Hematopoietic multipotent progenitor cell treated with erythropoietin and hydrocortisone succinate and interleukin-3 and kit ligand, for 17 days (in vitro differentiated cells): Measurements from ENCODE around the gene SCAMP5.

ENCODE experiments used
- DNase-seq: peaks from one replicate; pipeline ENCODE4 v3.0.0-alpha.2; 2015; ENCODE audit warnings: low spot score

Gene SCAMP5

GRCh38 chr15:75048394-75048793 lies 53.0 kb downstream of the SCAMP5 start:
- no peak for DNase-seq

- DNase-seq = no peak
These were observed 54.0 kb downstream of the SCAMP5 start for GRCh38 chr15:75049392-75049791.

- DNase-seq = no peak
These were observed 54.9 kb downstream of the SCAMP5 start for GRCh38 chr15:75050283-75050682.

- no peak for DNase-seq
These were observed 55.8 kb downstream of the SCAMP5 start for GRCh38 chr15:75051191-75051608.

- no peak for DNase-seq
These were observed 56.3 kb downstream of the SCAMP5 start for GRCh38 chr15:75051711-75052110.

- DNase-seq = no peak
These were observed 57.8 kb downstream of the SCAMP5 start for GRCh38 chr15:75052972-75053747.

GRCh38 chr15:75053748-75054125 lies 58.4 kb downstream of the SCAMP5 start:
- no peak for DNase-seq

GRCh38 chr15:75054172-75054897 lies 59.0 kb downstream of the SCAMP5 start:
- DNase-seq = no peak

GRCh38 chr15:75056036-75056435 lies 60.7 kb downstream of the SCAMP5 start:
- DNase-seq = no peak

- no peak for DNase-seq
These were observed 63.0 kb downstream of the SCAMP5 start for GRCh38 chr15:75058127-75058905.

- no peak for DNase-seq
These were observed 64.2 kb downstream of the SCAMP5 start for GRCh38 chr15:75059607-75060006.

- no peak for DNase-seq
These were observed 65.9 kb downstream of the SCAMP5 start for GRCh38 chr15:75061272-75061671.

GRCh38 chr15:75062706-75063105 lies 67.3 kb downstream of the SCAMP5 start:
- no peak for DNase-seq

GRCh38 chr15:75063338-75063737 lies 68.0 kb downstream of the SCAMP5 start:
- no peak for DNase-seq

GRCh38 chr15:75063889-75064288 lies 68.5 kb downstream of the SCAMP5 start:
- DNase-seq = no peak

- no peak for DNase-seq
These were observed 69.5 kb downstream of the SCAMP5 start for GRCh38 chr15:75064846-75065245.

- no peak for DNase-seq
These were observed 70.1 kb downstream of the SCAMP5 start for GRCh38 chr15:75065467-75065850.

GRCh38 chr15:75065851-75066509 lies 70.6 kb downstream of the SCAMP5 start:
- DNase-seq = no peak

- peak; percentile 37 for DNase-seq
These were observed 71.9 kb downstream of the SCAMP5 start for GRCh38 chr15:75067123-75067830.

- DNase-seq = no peak
These were observed 73.4 kb downstream of the SCAMP5 start for GRCh38 chr15:75068748-75069147.

- DNase-seq = no peak
These were observed 74.0 kb downstream of the SCAMP5 start for GRCh38 chr15:75069301-75069925.
